NCI-H128 (cell line): ENCODE results near the gene CFAP20DC.
"Not testable (repeated sequence)": the region's sequence is repeated elsewhere in the genome, so short reads cannot be mapped to it uniquely, and the experiment has no call there.

ENCODE experiments used
- DNase-seq: peaks from one replicate; lab custom pipeline; 2025; ENCODE audit not compliant: unreplicated experiment; lab: John Stamatoyannopoulos, UW

The CFAP20DC gene

DNA sequence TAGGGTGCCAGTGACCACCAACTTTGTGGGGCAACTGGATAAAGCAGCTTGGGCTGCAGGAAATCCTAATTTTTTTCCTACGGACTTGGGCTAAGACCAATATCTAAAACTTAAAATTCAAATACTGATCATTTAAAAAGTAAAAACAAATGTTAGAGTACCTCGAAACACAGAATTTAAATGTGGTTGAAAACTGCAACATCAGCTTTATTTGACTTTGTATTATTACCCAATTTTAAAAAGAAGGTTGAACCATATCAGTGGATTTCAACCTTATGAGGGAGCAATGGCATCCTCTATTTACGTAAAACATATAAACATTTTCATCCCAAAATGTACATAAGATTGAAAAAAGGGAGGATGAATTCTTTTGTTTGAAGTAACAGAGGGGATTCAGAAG lies 26.2 kb downstream of the CFAP20DC start:
- no peak for DNase-seq

DNA sequence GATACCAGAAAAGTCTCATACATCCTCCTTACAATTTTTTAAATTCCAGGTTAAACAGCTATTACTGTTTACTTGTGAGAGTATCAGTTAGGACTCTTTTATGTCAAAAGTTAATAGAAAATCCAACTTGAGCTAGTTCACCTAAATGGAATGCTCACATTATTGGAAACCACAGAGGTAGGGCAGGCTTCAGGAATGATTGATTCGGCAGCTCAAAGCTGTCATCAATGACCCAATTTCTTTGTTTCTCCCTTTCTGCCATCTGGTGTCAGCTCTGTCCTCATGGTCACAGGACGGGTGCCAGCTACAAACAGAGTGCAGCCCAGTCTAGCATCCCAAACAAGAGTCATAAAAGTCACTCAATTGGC lies 32.2 kb downstream of the CFAP20DC start:
- no peak for DNase-seq

DNA sequence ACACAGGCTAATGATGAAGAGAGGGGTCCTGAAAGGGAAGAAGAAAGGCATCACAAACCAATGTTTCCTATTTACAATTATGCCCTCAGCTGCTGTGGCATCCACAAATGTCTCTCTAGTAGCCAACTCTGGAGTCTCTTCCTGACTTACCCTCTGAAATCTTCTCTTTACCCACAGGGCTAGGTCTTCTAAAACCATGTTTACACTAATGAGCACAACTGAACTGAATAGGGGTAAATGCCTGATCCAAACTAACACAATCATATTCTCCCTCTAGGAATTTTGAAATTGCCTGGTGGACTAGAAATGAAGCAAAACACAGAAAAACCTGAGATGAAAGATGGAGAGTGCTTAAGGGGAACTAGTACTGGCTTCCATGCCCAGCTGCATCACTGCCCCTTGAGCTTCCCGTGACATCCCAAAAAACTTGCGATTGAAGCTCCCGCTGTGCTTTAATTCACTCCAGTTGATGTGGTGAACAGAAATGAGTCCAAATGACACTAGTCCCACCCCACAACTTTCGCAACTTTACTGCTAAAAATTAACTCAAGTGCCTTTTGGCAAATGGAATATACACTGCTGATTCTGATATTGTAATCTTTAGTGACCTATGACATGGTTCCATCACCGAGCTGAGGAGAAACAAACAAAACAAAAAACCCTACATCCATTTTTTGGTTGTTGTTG lies 32.8 kb downstream of the CFAP20DC start:
- no peak for DNase-seq

- no peak for DNase-seq
Observed at GRCh38 chr3:59013611-59014010, 36.2 kb downstream of the CFAP20DC start.

GRCh38 chr3:59006634-59007517 lies 42.9 kb downstream of the CFAP20DC start:
- no peak for DNase-seq

DNA sequence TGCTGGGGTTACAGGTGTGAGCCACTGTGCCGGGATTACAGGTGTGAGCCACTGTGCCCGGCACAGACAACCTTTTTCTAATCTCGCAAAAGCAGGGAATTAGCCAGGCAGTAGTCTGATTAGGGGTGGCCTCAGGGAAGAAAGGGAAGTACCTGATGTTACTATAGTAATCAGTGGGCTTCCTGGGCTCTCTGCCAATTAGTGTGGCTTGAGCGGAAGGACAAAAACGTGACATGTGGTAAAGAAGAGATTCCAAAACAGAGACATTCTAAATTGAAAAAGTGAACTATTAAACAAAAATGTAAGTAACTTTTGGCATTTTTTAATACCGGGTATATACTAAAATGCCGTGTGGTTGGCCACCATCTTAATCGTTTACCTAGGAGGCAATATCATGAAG lies 48.1 kb downstream of the CFAP20DC start:
- no peak for DNase-seq

DNA sequence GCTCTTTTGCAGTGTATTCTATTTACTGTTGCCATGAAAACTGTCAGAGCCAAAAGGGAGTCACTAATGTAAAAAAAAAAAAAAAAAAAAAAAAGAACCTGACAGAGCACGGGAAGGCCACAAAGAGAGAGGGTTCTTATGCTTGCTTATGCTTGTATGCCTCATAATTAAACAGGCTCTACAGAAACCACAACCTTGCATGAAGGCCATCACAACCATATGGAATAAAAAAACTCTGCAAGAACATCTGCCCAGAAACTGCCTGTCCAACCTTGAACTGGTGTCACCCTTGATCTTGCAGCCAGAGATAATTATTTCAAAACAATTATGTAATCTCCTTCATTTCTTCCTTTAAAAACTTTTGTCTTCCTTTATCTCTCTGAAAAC lies 50.1 kb downstream of the CFAP20DC start:
- no peak for DNase-seq

GRCh38 chr3:58999134-58999773 lies 50.6 kb downstream of the CFAP20DC start:
- DNase-seq: no peak

DNA sequence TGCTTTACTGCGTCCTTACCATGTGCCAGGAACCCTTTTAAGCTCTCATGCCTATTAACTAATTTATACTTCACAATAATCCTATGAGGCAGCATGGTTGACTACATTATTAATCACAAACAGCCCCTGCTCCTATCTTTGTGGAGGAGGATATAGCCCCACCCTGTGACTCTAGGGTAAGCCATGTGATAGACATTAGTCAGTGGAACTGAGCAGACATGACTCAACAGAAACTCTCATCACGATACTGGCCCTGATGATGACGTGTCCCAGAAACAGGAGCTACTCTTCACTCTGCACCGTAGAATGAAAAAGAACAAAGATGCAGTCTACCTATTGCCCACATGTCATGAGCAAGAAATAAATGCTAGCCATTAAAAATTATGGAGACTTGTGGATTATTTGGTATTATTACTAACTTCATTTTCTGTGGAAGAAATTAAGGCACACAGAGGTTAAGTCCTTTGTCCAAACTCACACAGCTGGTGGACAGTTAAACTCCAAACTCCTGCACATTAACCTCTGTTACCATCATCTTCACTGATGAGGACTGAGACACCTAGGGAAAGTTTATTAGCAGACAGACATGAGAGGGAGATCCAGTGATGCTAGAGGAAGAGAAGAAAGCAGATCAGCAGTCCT lies 51.2 kb downstream of the CFAP20DC start:
- DNase-seq: no peak

- no peak for DNase-seq
Observed at GRCh38 chr3:58996730-58997129, 53.1 kb downstream of the CFAP20DC start.

DNA sequence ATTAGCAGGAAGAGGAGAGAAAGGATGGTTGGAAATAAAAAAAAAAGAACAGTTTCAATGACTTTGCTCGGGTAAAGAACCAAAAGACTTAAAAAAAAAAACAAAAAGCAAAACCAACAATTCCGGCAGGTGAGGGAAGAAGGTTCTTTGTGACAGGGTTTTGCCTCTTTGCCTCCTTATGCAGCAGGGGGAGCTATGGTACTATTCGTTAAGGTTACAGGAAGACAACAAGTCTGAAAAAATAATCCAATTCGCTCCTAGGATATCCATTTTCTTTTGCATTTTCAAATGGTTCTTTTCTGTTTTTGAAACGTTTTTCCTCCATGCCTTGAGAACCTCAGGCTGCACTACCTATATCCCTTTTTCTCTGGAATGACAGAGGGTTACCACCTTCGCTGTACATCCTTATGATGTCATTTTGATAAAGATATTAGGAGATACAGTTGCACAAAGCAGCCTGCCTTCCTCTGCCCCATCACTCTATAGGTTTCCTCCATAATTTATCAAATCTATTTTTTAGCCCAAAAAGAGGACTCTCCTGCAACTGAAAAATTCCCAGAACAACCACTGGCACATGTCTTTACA lies 55.0 kb downstream of the CFAP20DC start:
- DNase-seq: no peak

DNA sequence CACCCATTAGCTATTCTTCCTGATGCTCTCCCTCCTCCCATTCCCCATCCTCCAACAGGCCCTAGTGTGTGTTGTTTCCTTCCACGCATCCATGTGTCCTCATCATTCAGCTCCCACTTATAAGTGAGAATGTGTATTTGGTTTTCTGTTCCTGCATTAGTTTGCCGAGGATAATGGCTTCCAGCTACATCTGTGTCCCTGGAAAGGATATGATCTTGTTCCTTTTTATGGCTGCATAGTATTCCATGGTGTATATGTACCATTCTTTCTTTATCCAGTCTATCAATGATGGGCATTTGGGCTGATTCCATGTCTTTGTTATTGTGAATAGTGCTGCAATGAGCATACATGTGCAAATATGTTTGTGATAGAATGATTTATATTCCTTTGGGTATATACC lies 56.3 kb downstream of the CFAP20DC start:
- DNase-seq: no peak

DNA sequence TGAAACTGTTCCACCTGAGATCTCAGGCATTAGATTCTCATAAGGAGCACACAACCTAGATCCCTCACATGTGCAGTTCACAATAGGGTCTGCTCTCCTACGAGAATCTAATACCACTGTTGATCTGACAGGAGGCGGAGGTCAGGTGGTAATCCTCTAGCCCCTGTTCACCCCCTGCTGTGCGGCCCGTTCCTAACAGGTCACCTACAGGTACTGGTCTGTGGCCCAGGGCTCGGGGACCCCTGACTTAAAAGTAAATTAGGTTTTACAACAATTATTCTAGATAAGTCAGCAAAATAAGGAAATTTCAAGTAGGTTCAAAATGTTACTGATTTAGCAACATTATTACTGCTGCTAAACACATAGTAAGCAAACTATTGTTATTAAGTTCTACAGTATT lies 58.2 kb downstream of the CFAP20DC start:
- no peak for DNase-seq

DNA sequence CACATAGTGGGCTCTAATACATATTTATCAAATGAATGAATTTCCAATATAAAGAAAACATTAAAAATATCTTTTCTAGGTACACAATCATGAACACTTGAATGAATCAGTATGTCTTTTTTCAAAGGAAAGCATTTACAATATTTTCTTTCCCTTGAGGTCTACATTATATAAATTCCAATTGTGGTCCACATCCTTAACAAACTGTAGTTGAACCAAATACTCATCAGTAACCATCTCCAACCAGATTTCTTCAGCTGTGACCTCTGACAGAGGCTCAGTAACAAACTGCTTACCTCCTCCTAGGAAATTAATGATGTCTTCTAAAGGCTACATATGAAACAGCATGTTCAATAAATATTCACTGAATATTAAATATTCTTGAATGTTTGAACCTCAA lies 58.8 kb downstream of the CFAP20DC start:
- DNase-seq: no peak

- DNase-seq: no peak
Observed at GRCh38 chr3:58989955-58990354, 59.9 kb downstream of the CFAP20DC start.

- DNase-seq: no peak
Observed at GRCh38 chr3:58989163-58989562, 60.7 kb downstream of the CFAP20DC start.

GRCh38 chr3:58988041-58988440 lies 61.8 kb downstream of the CFAP20DC start:
- DNase-seq: no peak

DNA sequence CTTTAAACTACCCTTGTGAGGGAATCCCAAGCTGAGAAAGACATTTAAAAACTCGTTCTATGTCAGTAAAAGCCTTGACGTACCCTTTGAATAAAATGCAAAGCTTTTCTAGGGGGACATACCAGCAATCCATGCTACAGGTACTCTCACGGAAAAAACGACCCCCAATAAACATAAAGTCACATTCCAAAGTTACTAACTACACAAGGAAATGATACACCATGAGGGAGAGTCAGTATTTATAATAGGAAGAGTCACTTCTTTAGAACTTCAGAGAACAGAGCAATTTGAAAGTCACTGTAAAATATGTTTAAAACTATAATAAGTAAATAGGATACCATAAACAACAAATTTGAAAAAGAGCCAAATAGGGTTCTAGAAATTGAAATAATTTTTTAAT lies 63.2 kb downstream of the CFAP20DC start:
- DNase-seq: no peak

GRCh38 chr3:58979840-58980239 lies 70.0 kb downstream of the CFAP20DC start:
- no peak for DNase-seq

- DNase-seq: no peak
Observed at GRCh38 chr3:58973796-58974195, 76.0 kb downstream of the CFAP20DC start.

GRCh38 chr3:58967866-58968265 lies 82.0 kb downstream of the CFAP20DC start:
- DNase-seq: not testable (repeated sequence)
